ENCODE data around the gene GIGYF2.
"Not testable (repeated sequence)": the region's sequence is repeated elsewhere in the genome, so short reads cannot be mapped to it uniquely, and the experiment has no call there.

GIGYF2 gene

DNA sequence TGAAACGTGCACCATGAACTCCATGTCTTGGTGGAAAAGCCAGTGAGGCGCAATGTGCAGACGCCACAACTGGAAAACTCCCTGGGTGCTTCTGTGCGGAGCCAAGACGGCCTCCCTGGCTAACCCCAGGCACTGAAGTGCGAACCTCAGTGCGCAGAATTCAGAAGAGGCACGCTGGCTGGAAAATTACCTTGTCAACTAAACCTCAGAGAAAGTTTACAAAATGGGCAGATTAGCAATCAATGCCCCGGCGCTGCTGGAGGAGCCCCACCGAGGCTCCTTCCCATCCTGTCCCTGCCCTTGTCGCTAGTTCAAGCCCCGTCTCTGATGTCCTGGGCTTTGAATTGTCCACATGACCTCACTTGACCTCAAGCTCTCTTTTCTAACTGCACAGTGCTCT, 195.1 kb downstream of the GIGYF2 start:
- DNase-seq (ENCODE audit: low read depth): no peak

DNA sequence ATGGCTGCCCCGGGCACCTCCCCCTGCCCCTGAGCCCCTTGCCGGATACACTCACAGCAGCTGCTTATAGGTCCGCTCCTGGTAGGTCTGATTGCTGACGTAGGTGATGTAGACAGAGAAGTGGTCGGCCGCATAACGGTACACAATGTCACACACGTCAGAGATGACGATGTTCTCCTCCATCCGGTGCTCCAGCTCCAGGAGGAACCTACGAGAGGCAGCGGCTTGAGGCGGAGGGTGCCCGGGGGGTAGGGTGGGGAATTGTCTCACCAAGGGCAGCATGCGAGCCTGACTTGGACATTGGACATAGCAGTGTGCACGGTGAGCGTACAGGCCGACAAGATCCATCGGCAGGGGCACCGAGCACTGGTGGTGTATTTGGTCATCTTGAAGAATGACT, 195.7 kb downstream of the GIGYF2 start:
- DNase-seq (ENCODE audit: low read depth): no peak

DNA sequence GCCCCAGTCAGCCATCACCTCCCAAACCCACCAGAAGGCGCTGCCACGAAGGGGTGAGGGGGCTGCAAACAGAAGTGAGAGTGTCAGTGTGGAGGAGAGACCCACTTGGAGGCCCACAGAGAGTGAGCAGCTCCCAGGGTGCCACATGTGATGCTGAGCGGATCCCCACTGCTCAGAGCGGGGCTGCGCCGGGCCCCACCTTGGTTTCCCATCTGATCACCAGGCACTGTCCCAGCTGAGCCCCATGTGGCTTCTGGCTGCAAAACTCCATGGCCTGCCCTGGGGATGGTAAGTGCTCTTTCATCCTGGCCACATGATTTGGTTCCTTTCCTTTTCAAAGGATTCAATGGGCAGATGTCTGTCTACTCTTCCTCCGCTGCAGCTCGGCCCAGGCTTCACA, 196.7 kb downstream of the GIGYF2 start:
- no peak for DNase-seq (ENCODE audit: low read depth)

DNA sequence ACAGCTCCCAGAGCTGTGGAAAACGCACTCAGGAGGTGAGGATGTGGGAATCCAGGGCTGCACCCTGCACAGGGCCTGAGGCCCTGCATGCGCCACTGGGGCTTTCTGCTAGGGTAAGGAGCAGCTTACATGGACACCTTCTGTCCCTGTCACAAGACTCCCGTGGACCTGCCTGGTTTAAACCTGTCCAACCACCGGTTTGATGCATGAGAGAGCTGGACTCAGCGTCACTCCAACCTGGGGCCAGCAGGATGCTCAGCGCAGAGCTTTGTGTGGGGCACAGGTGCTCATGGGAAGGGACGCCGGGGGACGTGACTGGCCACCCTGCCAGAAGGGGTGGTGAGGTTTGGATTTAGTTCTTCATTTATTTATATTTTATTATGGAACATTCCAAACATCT, 197.1 kb downstream of the GIGYF2 start:
- no peak for DNase-seq (ENCODE audit: low read depth)

DNA sequence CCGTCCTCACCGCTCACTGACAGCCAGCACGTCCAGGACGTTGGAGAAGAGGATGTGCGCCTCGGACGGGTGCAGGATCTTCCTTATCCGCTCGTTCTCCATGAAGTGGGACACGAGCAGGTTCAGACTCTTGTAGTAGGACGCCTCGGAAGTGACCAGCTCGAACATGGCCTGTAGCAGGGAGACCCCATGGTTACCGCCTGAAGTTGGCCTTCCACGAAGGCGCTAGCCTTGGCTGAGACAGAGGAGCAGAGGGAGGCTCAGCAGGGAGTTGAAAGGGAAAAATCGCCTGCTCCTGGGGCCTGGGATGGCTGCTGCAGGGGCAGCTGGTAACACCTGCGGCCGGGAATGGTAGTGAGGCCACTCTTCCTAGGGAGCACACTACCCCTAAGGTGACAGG, 197.6 kb downstream of the GIGYF2 start:
- DNase-seq (ENCODE audit: low read depth): no peak

DNA sequence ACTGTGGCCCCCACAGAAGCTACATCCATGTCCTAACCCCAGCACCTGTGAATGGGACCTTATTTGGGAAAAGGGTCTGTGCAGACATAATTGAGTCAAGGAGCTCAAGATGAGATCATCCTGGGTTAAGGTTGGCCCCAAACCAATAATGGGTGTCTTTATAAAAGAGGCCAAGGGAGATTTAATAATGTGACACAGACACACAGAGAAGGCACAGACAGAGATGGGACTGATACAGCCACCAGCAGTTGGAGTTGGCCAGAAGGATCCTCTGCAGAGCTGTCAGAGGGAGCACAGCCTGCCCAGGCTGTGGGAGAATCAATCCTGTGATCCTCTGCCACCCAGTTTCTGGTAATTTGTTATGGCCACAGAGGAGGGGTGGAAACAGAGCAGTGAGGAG, 199.0 kb downstream of the GIGYF2 start:
- no peak for DNase-seq (ENCODE audit: low read depth)

DNA sequence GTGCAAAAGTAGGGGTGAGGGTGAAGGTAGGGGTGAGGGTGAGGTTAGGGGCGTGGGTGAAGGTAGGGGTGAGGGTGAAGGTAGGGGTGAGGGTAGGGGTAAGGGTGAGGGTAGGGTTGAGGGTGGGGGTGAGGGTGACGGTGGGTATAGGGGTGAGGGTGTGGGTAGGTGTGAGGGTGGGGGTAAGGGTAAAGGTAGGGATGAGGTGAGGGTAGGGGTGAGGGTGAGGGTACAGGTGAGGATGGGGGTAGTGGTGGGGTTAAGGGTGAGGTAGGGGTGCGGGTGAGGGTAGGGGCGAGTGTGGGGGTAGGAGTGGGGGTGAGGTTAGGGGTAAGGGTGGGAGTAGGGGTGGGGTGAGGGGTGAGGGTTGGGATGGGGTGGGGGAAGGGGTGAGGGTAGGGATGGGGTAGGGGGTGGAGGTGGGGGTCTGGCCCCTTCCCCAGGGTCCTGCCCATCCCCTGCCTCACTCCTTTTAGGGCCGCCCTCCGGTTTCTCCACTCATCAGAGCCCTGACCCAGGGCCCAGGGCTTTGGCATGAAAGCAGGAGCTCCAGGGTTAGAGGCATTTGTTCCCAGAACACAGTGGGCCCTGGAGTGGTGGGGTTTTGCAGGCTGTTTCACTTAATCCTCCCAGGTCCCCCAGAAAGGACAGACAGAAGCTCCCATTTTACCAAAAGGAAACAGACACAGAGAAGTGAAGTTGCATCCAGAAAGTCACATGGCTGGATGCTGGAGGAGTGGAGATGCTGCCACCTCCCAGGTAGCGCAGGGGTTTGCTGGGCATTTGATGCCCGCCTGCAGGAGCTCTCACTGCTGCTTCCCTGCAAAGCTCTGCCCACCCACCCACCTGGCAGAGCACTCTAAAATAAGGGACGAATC, 199.8 kb downstream of the GIGYF2 start:
- no peak for DNase-seq (ENCODE audit: low read depth)

DNA sequence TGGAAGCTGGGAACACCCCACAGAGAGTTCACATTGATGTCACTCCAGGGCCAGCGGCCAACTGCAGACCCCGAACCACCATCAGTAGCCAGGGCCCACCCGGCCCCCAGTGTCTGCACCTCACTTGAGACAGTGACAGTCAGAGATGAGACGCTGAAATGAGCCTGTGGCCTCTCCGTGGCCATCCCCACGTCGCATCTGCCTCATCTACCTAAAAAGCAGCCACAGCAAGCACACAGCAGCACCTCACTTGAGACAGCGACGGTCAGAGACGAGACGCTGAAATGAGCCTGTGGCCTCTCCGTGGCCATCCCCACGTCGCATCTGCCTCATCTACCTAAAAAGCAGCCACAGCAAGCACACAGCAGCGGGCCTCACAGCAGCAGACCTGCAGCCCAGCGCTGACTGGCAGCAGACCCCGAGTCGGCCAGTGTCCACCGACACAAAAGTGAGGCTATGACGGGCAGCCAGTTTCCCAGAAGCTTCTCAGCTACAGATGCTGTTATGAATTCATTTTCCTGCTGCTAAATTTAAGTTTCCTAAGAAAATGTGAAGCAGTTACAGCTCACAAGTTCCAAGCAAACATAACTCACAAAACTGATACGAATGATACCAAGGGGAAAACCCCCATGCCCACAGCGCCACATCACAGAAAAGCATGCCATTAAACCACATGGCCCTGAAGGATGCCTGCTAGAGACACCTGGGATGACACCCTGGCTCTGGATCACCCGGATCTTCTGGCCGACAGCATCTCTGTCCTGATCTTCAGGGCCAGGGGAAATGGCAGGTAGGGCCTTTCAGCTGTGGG, 200.7 kb downstream of the GIGYF2 start:
- DNase-seq (ENCODE audit: low read depth): no peak

DNA sequence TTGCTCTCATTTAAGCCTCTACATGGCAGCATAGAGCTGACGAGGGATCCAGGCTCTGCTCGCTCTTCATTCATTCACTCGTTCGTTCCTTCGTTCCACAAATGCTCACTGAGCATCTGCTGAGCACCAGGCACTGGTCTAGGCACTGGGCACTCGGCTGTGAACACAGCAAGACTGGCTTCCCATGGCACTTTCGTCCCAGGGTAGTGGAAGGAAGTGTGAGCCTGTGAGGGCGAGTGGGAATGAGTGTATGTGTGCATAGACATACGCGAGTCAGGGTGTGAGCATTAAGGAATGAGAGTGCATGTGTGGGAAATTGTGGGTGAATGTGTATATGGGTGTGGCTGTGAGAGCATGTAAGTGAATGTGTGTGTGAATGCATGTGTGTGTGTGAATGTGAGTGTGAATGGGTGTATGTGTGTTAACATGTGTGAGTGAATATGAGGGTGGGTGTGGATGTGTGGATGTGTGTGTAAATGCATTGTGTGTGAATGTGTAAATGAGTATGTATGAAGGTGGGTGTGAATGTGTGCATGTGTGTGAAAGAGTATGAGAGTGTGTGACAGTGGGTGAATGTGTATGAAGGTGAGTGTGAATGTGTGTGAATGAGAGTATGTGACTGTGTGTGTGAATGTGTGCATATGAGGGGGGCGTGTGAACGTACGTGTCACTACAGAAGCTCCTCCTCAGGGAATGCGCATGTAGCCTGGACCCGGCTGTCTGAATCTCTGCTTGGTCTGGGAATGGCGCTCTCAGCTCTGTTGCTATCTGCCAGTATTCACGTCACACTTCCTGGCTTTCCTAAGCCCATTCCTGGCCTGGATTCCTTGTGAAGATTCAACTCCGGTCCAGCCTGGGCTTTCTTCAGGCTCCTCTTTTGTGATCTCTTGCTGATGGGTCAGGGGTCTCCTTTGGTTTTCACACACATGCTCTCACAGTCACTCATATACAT, 201.7 kb downstream of the GIGYF2 start:
- DNase-seq (ENCODE audit: low read depth): peak; percentile 81

DNA sequence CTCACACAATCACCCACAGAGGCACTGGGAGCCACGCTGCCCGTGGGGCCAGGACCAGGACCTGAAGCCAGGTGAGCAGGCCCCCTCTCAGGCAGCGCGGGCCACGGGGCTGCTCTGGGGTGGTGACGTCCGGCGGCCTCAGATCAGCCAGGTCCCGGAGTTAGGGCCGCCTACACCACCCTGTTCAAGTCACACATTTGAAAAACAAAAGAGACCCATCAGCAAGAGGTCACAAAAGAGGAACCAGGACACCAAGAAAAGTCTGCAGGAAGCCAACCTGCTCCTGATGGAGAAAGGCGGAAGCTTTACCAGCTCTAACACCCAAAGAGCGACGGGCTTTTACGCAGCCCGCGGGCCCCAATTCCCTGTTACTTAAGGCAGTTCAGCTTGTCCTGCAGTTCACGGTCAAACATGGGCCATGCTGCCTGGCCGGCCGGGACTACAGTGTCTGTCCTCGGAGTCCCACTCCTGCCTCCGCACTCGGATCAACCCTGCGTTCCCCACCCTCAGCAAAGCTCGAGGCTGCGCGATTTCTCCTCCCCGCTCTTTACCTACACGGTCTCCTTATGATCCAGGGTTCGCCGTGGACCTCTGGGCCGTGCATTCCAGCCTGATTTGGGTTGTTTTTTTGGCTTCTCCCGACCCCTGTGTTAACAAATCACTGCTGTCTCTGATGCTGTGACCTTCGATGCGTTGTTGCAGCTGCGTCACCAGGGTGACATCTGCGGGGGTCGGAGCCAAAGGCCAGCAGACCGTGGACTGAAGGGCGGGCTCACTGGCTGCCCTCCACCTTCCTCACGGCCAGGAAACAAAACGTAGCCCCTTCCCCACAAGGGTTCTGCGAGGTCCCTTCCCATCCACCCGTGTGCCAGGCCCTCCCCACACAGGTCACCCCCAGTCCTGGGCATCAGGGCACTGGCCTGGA, 203.9 kb downstream of the GIGYF2 start:
- DNase-seq (ENCODE audit: low read depth): no peak

DNA sequence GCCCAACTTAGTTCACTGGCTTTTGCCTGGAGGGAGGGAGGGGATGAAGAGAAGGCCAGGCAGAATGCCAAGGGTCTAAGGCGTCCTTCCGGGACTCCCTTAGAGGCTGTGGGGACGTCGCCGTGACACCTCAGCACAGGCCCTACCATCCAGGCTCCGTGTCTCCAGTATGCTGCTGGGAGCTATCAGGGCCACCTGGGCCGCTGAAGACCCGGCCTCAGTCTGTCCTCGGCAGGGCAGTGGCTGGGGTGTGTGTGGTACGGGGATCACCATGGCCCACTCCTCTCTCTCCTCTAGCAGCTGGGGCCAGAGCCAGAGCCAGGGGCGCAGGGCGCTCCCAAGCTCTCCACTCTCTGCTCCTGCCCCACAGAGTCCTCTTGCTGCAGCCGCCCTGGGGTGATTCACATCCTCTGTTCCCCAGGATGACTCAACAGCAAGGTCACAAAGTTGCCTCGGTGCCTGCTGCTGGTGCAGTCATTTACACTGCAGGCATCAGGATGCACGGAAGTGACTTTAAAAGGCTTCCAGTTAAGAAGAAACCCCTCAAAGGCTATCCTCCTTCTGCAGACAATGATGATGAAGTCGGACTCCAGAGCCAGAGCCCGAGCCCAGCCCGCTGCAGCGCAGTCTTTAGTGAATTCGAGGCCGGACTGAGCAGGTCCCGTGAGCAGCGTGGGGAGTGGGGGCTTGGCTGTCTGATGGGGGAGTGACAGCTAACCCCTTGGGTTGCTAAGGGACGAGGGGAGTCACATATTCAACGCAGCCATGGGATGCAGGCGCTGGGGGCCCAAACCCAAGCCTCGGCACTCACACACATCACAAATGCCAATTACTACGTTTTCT, 204.8 kb downstream of the GIGYF2 start:
- DNase-seq (ENCODE audit: low read depth): peak; percentile 78

DNA sequence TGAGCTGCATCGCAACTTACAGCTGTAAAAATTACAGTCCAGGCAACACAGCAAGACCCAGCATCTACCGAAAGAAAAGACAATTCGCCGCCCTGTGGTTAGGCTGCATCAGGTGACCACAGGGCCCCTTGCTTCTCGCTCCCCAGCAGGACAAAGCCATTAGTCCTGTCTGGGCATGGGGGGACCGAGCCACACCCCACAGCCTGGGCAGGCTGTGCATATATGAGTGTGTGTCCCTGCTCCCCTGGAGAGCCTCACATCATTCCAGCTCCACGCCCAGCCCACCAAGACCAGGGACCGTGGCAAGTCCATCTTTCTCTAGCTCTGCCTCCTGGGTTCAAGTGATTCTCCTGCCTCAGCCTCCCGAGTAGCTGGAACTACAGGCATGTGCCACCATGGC, 206.9 kb downstream of the GIGYF2 start:
- no peak for DNase-seq (ENCODE audit: low read depth)

DNA sequence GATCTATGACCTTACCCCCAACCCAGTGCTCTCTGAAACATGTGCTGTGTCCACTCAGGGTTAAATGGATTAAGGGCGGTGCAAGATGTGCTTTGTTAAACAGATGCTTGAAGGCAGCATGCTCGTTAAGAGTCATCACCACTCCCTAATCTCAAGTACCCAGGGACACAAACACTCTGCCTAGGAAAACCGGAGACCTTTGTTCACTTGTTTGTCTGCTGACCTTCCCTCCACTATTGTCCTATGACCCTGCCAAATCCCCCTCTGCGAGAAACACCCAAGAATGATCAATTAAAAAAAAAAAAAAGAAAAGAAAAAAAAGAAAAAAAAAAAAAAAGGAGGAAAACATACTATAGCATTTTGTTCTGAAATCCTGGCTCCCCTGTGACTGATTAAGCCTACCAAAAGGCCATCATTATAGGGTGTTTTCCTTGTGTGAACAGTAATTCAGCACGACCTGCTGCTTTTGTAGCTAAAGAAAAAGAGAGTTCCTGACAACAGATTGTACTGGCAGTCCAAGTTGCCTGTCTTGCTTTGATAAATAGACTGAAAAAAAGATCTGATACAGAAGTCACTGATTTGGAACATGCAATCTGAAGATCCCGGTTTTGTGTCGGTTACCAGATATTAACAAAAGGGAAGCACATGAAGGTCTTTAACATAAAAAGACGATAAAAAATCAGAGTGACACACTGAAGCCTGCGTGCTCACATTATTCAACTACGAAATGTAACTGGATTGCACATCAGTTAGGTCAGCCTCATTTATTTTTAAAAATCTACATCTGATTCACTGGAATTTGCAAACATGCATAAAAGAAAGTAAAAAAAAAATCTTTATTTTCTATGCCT, 210.0 kb downstream of the GIGYF2 start:
- DNase-seq (ENCODE audit: low read depth): not testable (repeated sequence)

DNA sequence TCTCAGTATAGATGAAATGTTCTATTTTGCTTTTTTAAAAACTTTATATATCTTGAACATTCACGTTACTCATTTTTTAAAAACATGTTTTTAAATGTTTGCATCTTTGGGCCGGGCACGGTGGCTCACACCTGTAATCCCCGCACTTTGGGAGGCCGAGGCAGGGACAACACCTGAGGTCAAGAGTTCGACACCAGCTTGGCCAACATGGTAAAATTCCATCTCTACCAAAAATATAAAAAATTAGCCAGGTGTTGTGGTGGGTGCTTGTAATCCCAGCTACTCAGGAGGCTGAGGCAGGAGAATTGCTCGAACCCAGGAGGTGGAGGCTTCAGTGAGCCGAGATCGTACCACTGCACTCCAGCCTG, 210.6 kb downstream of the GIGYF2 start:
- not testable (repeated sequence) for DNase-seq (ENCODE audit: low read depth)

DNA sequence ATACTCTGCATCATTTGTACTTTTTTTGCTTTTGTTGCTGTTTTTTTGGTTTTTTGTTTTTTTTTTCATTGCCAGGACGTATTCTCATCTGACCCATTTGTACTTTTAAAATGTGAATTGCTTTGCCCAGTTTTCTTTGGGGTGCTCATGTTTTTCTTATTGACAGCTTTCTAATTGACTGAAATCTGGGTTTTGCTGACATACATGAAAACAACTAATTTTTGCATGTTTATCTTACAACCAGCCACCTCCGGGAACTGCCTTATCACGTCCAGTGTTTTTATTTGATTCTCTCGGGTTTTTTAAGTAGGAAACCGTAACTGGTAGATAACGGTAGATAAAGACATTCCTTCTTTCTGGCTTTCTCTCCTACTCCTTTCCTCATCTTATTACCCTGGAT, 211.6 kb downstream of the GIGYF2 start:
- peak; percentile 33 for DNase-seq (ENCODE audit: low read depth)

Measured in amniotic epithelial cell (primary cell).